Nucleus accumbens (tissue), 56 donors: ENCODE results near the gene LGALS8.
A peak's percentile ranks its signal among the peaks of the same experiment; 100 is the strongest.
"Not testable (repeated sequence)": the region's sequence is repeated elsewhere in the genome, so short reads cannot be mapped to it uniquely, and the experiment has no call there.

Experiments
- DNase-seq, 56 donors: peaks; one replicate each; lab custom pipeline; 2025; lab: John Stamatoyannopoulos, UW

The LGALS8 gene

DNA sequence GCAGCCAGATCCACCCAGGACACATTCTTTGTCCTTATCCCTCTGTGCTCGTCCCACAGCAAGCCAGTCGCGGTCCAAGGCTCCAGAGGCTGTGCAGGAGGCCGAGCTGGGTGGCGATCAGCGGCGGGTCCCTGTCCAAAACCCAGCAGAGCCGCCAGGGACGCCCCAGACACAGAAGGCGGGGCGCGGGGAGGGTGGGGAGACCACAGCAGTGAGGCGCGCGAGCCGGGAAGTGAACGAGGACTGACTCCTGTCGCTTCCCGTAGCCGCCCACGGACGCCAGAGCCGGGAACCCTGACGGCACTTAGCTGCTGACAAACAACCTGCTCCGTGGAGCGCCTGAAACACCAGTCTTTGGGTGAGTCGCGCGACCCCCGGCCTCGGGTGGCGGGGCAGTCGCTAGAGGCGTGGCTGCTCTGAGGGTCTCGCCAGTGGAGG lies at the start of gene LGALS8:
Gene LGALS8, plus strand, starts transcription at position 279 of the 438 bp plus-strand sequence. CDS start 2,089 bp downstream, outside the sequence.
- DNase-seq: peak in 55 of 56 donors; percentile 28 to 93 (median 73)

DNA sequence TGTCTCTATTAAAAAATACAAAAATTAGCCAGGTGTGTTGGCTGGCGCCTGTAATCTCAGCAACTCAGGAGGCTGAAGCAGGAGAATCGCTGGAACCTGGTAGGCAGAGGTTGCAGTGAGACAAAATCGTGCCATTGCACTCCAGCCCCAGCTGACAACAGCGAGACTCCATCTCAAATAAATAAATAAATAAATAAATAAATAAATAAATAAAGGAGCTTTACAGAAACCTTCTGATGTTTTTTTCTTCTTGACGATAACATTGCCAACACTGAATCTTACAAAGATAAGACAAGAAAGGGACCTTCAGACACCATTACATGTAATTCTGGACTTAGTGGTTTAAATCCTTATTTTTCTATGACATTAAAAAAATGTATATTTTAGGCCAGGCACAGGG lies 47.8 kb upstream of the LGALS8 start:
- DNase-seq: no peak

DNA sequence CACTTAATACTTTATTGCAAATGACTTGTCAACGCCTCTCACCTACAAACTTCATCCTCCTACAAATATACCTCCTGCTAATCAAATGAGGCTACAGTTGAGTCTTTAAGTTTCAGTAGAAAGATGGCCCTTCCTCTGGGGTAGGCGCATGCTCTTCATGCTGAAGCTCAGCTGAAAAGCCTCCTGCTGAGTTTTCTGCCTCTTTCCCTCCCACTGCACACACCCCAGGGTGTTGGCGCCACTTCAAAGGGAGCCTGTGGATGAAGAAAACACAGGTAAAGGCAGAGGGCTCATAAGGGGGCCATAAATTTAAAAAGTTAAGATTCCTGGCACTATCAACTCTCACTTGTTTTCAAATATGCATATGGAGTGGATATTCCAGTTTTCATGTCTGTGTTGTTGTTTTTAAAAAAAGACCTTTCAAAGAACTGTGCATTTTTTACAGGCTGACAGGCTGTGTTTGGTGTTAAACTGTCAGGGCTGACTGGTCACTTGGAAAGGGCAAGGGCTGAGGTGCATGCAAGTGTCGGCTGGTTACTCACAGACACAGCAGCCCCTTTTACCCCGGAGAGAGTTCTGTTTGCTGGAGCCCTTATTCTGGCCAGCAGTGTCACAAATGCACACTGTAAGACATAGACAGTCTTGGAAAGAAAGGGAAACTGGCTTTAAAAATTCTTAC lies 42.9 kb upstream of the LGALS8 start:
- no peak for DNase-seq

DNA sequence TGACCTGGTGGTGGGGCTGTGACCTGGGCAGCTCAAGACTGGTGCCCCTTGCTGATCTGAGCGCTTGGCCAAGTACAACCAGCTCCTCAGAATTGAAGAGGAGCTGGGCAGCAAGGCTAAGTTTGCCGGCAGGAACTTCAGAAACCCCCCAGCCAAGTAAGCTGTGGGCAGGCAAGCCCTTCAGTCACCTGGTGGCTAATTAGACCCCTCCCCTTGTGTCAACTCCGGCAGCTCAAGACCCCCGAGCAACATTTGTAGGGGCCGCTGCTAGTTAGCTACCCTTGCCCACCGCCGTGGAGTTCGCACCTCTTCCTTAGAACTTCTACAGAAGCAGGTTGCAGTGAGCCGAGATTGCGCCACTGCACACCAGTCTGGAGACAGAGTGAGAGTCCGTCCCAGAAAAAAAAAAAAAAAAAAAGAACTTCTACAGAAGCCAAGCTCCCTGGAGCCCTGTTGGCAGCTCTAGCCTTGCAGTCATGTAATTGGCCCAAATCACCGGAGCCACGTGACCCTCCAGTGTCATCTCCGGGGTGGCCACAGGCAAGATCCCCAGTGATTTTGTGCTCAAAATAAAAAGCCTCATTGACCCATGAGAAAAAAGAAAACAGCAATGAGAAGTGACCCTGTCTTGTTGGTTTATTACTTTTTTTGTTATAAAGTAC lies 39.3 kb upstream of the LGALS8 start:
- peak in 5 of 56 donors; percentile 0 to 34 (median 4) for DNase-seq

DNA sequence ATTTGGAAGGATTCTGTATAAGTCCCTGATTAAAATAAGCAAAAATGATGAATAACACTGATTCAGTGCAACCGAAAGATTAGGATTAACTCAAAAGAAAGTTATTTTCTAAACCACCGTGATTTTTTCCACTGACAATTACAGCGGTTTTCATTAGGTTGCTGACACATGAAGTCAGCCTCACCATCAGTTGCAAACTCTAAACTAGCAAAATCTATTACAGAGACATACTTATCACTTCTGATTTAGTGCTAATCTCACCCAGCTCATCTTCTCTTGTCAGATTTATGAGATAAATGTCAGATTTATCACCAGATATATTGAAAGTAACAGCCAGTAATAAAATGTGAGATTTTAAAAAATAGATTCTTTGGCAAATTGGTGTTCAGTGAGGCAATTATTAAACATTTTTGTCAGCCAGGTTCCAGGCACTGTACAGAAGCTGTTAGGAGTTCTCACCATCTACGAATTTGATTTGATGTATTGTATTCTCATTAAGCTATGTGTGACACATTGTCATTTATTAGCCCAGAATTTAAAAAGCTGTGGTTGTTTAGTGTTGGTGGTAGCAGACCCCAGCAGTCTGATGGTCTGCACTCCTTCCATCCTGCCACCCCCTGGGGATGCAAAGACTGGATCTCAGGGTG lies 37.3 kb upstream of the LGALS8 start:
- DNase-seq: no peak

DNA sequence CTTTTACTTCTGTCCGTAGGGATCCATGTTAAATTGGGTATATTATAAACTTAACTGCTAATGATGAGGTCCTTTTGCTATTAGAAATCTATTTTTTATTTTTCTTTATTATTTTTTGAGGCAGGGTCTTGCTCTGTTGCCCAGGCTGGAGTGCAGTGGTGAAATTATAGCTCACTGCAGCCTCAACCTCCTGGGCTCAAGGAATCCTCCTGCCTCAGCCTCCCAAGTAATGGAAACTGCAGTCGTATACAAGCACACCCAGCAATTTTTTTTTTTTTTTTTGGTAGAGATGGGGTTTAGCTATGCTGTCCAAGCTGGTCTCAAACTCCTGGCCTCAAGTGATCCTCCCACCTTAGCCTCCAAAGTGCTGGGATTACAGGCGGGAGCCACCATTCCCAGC lies 34.6 kb upstream of the LGALS8 start:
- not testable (repeated sequence) for DNase-seq

DNA sequence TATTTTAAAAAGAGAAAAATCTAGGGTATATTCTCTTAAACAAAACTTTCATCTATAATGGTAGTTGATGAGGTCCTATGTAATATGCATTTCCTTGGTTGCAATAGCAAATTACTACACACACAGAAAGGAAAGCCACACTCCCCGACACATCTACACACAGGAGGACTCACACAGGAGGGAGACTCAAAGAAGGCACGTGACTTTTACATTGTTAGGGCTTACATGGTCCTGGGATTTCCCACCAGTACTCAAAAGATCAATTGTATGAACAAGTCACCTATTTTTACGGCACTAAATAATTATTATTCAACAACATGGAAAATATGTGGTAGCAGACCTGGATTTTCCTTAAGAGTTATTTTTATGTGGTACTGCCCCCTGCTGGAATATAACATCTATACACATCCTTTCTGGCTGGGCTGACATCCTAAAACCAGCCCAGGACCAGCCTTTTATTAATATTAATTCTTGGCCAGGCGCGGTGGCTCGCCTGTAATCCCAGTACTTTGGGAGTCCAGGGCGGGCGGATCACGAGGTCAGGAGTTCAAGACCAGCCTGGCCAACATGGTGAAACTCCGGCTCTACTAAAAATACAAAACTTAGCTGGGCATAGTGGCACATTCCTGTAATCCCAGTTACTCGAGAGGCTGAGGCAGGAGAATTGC lies 33.9 kb upstream of the LGALS8 start:
- peak in 2 of 56 donors; percentile 6 to 8 for DNase-seq

DNA sequence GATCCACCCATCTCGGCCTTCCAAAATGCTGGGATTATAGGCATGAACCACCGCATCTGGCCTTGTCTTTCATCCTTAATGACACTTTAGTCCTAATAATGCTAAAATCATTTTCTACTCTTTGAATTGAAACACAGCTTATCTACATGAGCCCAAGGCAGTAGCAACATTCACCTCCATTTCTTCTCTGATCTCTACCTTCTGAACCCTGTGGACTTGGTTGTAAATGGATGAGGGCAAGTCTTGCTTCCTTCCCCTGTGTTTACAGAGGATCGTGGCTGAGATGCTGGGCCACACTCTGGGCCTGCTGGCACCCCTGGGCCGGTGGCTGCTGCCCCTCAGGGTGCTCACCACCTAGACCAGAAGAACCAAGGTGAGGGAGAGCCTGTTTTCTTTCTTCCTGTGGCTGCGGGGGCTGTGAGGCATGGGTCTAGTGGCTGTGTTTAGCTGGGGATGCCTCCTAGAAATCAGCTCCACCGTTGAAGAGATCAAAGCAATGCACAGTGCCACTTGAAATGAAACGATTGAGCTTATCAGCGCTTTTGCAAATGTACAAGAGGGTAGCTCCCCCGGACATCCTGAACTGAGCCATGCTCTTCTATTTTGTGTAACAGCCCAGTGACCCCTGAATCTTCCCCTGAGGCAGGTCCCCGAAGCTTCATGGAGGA lies 32.2 kb upstream of the LGALS8 start:
- DNase-seq: no peak

DNA sequence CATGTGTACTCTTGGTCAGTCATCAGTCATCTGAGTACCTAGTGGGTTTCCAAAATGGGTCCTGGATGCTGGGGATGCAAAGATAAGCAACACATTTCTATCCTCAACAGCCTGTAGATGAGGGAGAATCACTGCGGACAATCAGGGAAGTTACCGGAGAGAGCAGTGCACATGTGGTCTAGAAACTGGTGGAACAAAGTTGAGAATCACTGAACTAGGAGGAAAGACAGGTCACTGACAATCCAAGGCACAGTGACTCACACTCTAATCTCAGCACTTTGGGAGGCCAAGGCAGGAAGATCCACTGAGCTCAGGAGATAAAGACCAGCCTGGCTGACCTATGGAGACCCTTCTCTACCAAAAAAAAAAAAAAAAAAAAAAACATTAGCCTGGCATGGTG lies 31.4 kb upstream of the LGALS8 start:
- DNase-seq: no peak

DNA sequence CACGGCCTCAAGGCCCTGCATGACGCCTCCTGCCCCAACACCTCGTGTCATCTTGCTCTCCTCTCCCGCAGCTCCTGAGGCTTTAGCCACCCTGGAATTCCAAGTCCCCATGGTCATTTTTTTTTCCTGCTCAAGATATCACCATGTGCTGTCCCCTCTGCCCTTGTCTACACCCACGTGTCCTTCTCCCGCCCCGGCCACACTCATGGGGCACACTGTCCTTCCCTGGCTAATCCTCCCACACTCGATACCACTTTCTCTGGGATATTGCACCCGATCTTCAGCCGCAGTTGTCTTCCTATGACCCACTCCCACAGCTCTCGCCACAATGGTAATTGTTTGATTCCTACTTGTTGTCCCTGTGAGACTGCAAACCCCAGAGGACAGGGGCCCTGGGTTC lies 29.7 kb upstream of the LGALS8 start:
- DNase-seq: no peak

DNA sequence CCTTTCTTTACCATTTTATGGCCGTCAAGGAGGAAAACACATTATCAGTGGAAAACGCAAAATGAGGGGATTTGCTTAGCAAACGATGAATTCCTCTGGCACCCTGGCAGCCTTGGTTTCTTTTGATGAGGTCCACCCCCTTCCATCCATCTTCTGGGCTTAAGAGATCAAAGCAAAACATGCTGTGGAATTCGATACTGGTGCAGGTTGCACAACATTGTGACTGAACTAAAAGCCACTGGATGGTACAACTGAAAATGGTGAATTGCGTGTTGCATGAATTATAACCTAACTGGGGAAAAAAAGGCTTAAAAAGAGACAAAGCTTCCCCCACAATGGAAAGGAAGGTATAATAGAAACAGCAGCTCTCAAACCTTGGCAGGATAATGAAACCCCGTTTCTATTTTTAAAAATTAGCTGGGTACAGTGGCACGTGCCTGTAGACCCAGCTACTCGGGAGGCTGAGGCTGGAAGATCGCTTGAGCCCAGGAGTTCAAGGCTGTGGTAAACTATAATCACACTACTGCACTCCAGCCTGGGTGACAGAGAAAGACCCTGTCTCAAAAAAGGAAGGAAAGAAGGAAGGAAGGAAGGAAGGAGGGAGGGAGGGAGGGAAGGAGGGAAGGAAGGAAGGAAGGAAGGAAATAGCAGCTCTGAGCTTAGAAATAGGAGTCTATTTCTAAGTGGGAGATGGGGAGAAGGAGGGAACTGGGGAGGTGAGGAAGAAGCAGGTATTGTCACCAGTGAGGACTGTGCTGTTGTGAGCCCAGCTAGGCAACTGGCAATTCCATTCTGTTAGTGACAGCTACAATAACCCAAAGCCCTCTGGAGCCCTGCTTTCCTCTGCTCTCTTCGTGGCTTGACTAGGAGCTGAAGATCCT lies 29.0 kb upstream of the LGALS8 start:
- DNase-seq: no peak

DNA sequence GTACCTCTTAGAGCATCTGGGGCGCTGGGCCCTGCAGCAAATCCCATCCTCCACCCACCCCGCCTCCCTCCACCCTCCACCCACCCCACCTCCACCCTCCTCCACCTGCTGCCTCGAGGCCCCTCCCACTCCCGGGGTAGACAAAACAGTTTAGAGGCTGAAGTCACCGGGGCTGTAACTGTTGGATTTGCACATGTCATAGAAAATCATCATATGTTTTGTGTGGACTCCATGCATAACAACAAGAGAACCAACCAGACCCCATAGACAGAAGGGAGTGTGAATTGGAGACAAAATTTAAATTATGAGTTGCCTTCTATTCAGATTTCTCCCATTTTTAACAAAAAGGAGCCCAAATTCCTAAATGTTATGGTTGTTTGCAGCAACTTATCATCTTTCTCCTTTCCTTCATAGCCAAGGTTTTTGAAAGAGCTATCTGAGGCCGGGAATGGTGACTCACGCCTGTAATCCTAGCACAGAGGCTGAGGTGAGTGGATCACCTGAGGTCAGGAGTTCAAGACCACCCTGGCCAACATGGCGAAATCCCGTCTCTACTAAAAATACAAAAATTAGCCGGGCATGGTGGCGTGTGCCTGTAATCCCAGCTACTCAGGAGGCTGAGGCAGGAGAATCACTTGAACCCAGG lies 28.2 kb upstream of the LGALS8 start:
- DNase-seq: no peak

DNA sequence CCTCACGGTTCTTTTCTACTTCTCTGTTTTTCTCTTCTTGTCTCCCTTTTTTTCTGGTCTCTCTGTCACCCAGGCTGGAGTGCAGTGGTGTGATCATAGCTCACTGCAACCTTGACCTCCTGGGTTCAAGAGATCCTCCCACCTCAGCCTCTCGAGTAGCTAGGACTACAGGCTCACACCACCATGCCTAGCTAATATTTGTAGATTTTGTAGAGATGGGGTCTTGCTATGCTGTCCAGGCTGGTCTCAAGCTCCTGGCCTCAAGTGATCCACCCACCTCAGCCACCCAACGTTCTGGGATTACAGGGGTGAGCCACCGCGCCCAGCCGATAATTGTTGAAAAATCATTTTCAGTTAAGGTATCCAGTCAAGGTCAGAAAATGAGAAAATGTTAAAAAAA lies 25.9 kb upstream of the LGALS8 start:
- DNase-seq: no peak

DNA sequence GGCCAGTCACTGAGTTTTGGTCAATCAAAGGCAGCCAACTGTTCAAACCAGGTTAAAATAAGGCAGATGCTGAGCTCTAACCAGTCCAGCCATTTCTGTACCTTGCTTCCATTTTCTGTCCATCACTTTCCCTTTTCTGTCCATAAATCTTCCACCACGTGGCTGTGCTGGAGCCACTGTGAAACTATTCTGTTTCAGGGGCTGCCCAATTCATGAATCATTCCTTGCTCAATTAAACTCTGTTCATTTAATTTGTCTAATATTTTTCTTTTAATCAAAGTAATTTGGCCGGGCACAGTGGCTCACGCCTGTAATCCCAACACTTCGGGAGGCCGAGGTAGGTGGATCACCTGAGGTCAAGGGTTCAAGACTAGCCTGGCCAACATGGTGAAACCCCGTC lies 22.7 kb upstream of the LGALS8 start:
- no peak for DNase-seq

DNA sequence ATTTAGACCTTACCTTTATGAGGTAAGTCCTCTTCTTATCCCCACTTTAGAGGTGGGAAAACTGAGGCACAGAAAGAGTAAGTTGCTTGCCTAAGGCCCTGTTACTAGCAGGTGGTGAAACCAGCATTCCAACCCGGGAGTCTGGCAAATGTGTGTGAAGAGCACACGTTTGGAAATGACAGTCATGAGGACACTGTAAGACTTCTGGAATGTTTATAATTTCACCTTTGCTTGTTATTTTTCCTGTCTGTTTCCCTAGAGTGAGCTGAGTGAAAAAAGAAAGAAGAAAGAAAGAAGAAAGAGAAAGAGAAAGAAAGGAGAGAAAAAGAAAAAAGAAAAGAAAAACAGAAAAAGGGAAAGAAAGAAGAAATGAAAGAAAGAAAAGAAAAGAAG lies 21.2 kb upstream of the LGALS8 start:
- no peak for DNase-seq

DNA sequence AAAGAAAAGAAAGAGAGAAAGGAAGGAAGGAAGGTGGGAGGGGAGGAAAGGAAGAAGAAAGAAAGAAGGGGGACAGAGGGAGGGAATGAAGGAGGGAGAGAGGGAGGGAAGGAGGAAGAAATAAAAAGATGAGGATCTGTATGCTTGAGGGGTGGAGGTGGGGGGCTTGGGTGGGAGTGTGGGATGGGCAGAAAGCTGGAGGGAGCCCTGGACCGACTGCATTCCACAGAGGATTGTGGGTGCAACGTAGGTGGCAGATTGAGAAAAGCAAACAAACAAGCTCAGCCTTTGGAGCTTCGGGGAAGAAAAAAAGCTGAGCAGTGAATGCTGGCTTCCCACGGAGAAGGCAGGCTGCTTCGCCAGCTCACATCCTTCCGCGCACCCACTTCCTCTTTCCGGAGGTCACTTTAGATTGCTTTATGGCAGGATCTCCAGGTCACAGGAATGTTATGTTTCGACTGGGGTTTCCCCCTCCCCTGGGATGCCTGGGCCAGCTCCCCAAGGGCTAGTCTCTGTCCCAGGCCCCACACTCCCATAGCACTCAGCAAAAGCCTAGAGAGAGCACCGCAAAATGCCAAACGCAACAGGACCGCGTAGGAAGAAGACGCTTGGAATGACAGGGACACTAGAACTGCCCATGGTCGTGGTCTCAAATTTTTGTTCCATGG lies 20.7 kb upstream of the LGALS8 start:
- DNase-seq: peak in 18 of 56 donors; percentile 2 to 38 (median 10)

DNA sequence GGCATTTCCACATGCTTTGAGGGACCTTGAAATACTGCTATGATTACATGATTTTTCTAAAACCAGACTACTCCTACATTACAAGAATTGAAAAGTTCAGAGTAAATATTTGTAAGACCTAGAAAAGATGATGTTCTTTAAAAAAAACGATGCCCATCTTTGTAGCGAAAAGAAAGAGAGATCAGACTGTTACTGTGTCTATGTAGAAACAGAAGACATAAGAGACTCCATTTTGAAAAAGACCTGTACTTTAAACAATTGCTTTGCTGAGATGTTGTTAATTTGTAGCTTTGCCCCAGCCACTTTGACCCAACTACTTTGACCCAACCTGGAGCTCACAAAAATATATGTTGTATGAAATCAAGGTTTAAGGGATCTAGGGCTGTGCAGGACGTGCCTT lies 19.4 kb upstream of the LGALS8 start:
- DNase-seq: not testable (repeated sequence)

DNA sequence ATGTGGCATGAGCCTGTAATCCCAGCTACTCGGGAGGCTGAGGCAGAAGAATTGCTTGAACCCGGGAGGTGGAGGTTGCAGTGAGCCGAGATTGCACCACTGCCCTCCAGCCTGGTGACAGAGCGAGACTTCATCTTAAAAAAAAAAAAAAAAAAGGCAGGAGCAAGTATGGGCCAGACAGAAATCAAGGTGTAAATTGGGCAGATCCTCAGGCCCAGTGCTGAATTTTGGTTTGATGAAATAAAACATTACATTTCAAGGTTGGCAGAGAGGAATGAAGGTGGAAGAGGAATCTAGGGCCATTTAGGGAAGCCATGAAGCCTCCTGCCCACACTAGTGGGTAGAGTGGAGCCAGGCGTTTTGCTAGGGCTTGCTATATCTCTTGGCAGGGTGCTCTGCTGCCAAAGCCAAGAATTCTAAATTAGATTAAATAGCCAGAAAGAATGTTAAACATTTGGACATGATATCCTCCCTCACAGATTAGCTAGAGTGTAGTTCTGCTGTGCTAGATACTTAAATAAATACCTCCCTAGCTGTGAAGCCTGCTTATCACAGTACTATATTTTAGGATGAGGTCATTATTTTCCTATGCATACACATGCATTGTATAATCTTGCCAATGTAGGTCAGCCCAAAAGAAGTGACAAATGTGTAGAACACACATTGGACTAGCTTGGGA lies 16.6 kb upstream of the LGALS8 start:
- DNase-seq: no peak
